Measurements from ENCODE around the gene ST6GALNAC3. TPM values are rescaled to one million over a fixed set of nuclear protein-coding genes. Genes with fewer than 3 reads are reported as not detected.

Gene ST6GALNAC3
- total RNA-seq, 6 experiments from 2014 or later = 1.4 to 3.2 (median 2.6) TPM

DNA sequence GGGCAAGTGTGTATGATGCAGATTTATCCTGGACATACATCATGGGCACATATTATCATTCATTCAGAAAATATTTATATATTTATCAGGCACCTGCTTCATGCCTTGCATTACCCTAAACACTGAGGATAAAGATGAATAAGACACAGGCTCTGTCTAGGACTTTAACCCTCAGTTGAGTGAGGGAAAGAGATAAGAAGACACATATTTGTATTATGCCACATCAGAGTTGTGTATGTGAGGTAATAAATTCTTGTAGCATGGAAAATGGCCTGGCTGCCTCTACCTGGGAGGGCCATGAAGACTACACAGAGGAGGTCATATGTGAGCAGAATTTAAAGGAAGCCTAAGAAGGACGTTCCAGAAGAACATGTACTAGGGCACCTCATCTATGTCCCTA lies 516.9 kb downstream of the ST6GALNAC3 start:
- WGBS (ENCODE audit: insufficient coverage, low coverage, low lambda C conversion rate, missing lambda C conversion rate) = 57% methylated on average over 1 of the region's 1 CpG
- Histone ChIP-seq H3K27ac (no peak overlapping the region), H3K9me3 (no peaks in the 10 kb centered on the region), H3K4me1 (no peaks in the 10 kb centered on the region), H3K4me3 (no peak overlapping the region), H3K36me3 (no peaks in the 10 kb centered on the region), H3K27me3 (no peaks in the 10 kb centered on the region)
- intact Hi-C loops (cut with DNase I) = no loop called here
- TF ChIP-seq, protein P1, sequence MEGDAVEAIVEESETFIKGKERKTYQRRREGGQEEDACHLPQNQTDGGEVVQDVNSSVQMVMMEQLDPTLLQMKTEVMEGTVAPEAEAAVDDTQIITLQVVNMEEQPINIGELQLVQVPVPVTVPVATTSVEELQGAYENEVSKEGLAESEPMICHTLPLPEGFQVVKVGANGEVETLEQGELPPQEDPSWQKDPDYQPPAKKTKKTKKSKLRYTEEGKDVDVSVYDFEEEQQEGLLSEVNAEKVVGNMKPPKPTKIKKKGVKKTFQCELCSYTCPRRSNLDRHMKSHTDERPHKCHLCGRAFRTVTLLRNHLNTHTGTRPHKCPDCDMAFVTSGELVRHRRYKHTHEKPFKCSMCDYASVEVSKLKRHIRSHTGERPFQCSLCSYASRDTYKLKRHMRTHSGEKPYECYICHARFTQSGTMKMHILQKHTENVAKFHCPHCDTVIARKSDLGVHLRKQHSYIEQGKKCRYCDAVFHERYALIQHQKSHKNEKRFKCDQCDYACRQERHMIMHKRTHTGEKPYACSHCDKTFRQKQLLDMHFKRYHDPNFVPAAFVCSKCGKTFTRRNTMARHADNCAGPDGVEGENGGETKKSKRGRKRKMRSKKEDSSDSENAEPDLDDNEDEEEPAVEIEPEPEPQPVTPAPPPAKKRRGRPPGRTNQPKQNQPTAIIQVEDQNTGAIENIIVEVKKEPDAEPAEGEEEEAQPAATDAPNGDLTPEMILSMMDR (IDR thresholded peaks at IDR 0.05) = no peak
- no peak for TF ChIP-seq POLR2A (IDR thresholded peaks at IDR 0.05)
- no peak for ATAC-seq
- no peak for DNase-seq

DNA sequence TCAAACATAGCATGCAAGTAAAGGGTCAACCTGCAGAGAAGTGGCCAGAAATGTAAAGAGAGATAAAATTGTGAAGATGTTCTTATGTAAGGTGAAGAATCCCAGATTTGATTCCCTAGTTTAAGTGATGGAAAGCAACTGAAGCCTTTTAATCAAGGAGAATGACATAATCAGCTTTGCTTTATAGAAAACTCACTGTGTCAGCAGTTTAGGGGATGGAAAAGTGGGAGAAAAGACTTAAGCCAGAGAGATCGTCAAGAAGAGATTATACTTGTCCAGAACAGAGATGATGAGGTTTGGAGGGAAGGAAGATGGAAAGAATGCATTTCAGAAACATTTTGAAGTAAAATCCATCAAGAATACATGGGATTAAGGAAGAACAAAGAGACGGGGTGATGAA lies 517.4 kb downstream of the ST6GALNAC3 start:
- WGBS (ENCODE audit: insufficient coverage, low coverage, low lambda C conversion rate, missing lambda C conversion rate) = 71% methylated on average over 2 of the region's 2 CpGs
- intact Hi-C loops (cut with DNase I) = no loop called here
- Histone ChIP-seq H3K36me3 (no peaks in the 10 kb centered on the region), H3K27ac (no peak overlapping the region), H3K4me1 (no peaks in the 10 kb centered on the region), H3K4me3 (no peak overlapping the region), H3K9me3 (no peaks in the 10 kb centered on the region), H3K27me3 (no peaks in the 10 kb centered on the region)
- no peak for ATAC-seq
- DNase-seq = no peak
- TF ChIP-seq POLR2A (IDR thresholded peaks at IDR 0.05) = no peak
- TF ChIP-seq, protein P1 (IDR thresholded peaks at IDR 0.05) = no peak

GRCh38 chr1:76593141-76593540 lies 518.6 kb downstream of the ST6GALNAC3 start:
- ATAC-seq (no peak), DNase-seq (no peak)
- intact Hi-C loops (cut with DNase I) = no loop called here
- TF ChIP-seq, protein P1 (IDR thresholded peaks at IDR 0.05) = no peak
- TF ChIP-seq POLR2A (IDR thresholded peaks at IDR 0.05) = no peak
- no peaks in the 10 kb centered on the region for H3K36me3 ChIP-seq
- no peak overlapping the region for H3K4me3 ChIP-seq
- H3K9me3 ChIP-seq = no peaks in the 10 kb centered on the region
- H3K27me3 ChIP-seq = no peaks in the 10 kb centered on the region
- H3K4me1 ChIP-seq = no peaks in the 10 kb centered on the region
- no peak overlapping the region for H3K27ac ChIP-seq

GRCh38 chr1:76593618-76594017 lies 519.1 kb downstream of the ST6GALNAC3 start:
- Histone ChIP-seq H3K4me3 (no peak overlapping the region), H3K36me3 (no peaks in the 10 kb centered on the region), H3K27ac (no peak overlapping the region), H3K9me3 (no peaks in the 10 kb centered on the region), H3K27me3 (no peaks in the 10 kb centered on the region), H3K4me1 (no peaks in the 10 kb centered on the region)
- 79% methylated on average over 3 of the region's 3 CpGs for WGBS (ENCODE audit: insufficient coverage, low coverage, low lambda C conversion rate, missing lambda C conversion rate)
- intact Hi-C loops (cut with DNase I) = no loop called here
- no peak for TF ChIP-seq POLR2A (IDR thresholded peaks at IDR 0.05)
- TF ChIP-seq, protein P1 (IDR thresholded peaks at IDR 0.05) = no peak
- ATAC-seq (no peak), DNase-seq (no peak)

DNA sequence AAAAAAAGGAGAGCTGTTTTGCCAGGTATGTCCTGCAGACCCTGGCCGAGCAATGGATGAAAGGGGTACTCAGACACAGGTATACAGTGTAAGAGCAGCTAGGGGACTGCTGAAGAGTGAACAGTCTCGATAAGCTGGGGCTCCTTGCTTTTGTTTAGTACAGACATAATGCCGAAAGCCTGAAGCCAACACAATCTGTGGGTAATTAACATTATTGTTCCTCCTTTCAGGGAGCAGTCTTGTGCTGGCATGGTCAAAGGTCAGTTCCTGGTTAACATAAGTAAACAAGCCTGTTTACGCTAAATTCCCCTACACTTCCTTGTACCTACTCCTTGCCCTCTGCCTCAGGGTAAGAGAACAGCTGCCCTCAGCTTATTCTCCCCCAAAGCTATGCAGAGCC lies 520.5 kb downstream of the ST6GALNAC3 start:
- H3K4me1 ChIP-seq = no peaks in the 10 kb centered on the region
- no peaks in the 10 kb centered on the region for H3K27me3 ChIP-seq
- no peak overlapping the region for H3K4me3 ChIP-seq
- ATAC-seq = no peak
- no peaks in the 10 kb centered on the region for H3K9me3 ChIP-seq
- intact Hi-C loops (cut with DNase I) = no loop called here
- DNase-seq = no peak
- TF ChIP-seq POLR2A (IDR thresholded peaks at IDR 0.05) = no peak
- TF ChIP-seq, protein P1 (IDR thresholded peaks at IDR 0.05) = no peak
- no peaks in the 10 kb centered on the region for H3K36me3 ChIP-seq
- 82% methylated on average over 4 of the region's 4 CpGs for WGBS (ENCODE audit: insufficient coverage, low coverage, low lambda C conversion rate, missing lambda C conversion rate)
- H3K27ac ChIP-seq = no peak overlapping the region
